Stomach (tissue), 9 donors: ENCODE measurements around the gene ACSF3. TPM values are rescaled to one million over a fixed set of nuclear protein-coding genes. Genes with fewer than 3 reads are reported as not detected.

Experiments
- DNase-seq, 2 donors: peaks; one replicate each; pipeline versions ENCODE4 v3.0.0 to v3.0.0-alpha.2; 2013 to 2019
- H3K27ac ChIP-seq, 5 donors: fragments of 200-600 bp in 4 of 5; sonication (generic) in 4 of 5; one replicate each; pipeline ENCODE4 v1.5.1; 2013 to 2019; ENCODE audit warnings: mild to moderate bottlenecking in 1 of 5, moderate library complexity in 1 of 5
- H3K27me3 ChIP-seq, 3 donors: fragments of 200-600 bp; sonication (generic); one replicate each; pipeline ENCODE4 v1.5.1; 2017 to 2019; ENCODE audit warnings: mixed run types in 1 of 3
- H3K36me3 ChIP-seq, 4 donors: fragments of 200-600 bp; sonication (generic); 1 replicate in 3 of 4; 2 replicates in 1 of 4; pipeline ENCODE4 v1.5.1; 2016 to 2019
- H3K4me1 ChIP-seq, 4 donors: fragments of 200-600 bp; sonication (generic); one replicate each; pipeline ENCODE4 v1.5.1; 2016 to 2019
- H3K4me3 ChIP-seq, 4 donors: fragments of 200-600 bp; sonication (generic) in 3 of 4; one replicate each; pipeline ENCODE4 v1.5.1; 2016 to 2019; ENCODE audit warnings: mild to moderate bottlenecking in 1 of 4
- H3K9me3 ChIP-seq, 4 donors: fragments of 200-600 bp; sonication (generic); one replicate each; pipeline ENCODE4 v1.5.1; 2016 to 2019
- EP300 ChIP-seq: sonication (generic); formaldehyde crosslinking; IDR thresholded peaks from one replicate; pipeline ENCODE4 v1.6.1; 2017; ENCODE audit warnings: antibody characterized with exemption
- POLR2A ChIP-seq, 4 donors: fragments of 450-650 bp; IDR thresholded peaks; one replicate each; pipeline ENCODE4 v1.6.1; 2016; ENCODE audit warnings: antibody characterized with exemption in 4 of 4, control low read depth in 2 of 4, mild to moderate bottlenecking in 1 of 4, moderate library complexity in 1 of 4
- POLR2AphosphoS5 ChIP-seq, 3 donors: sonication (generic); formaldehyde crosslinking; IDR thresholded peaks; one replicate each; pipeline ENCODE4 v1.6.1; 2016; ENCODE audit warnings: antibody characterized with exemption in 3 of 3
- WGBS, 5 donors: extraction: QIAGEN DNeasy Blood & Tissue Kit in 3 of 5; methylation state at CpG; one replicate each; pipeline versions ENCODE4 v1.1.5 to v1.1.7; 2013 to 2018; 5-methylcytosine and 5-hydroxymethylcytosine counted together
- intact Hi-C: fragments of 100-400 bp; cut with DNase I; formaldehyde crosslinking; loops from one replicate; pipeline ENCODE4 v1.15.1; 2023; ENCODE audit warnings: low total_unique reads
- polyA plus RNA-seq, 3 donors: library from polyadenylated mRNA; stranded (reverse); fragments of 200-250 nt; gene quantifications; one replicate each; pipeline ENCODE4 v1.2.3, GENCODE V29; 2013
- total RNA-seq, 5 donors: library from RNA; depleted of rRNA; stranded (reverse); fragments of >200 nt; gene quantifications; one replicate each; pipeline versions ENCODE4 v1.1.0 to v1.2.3, GENCODE V29; 2014 to 2016
- TF ChIP-seq, protein P1 (sequence below), 7 experiments: fragments of 450-650 bp in 4 of 7; fragments of 200-600 bp in 3 of 7; sonication (generic) in 3 of 7; IDR thresholded peaks; one replicate each; pipeline ENCODE4 v1.5.1; 2016 to 2019; ENCODE audit warnings: antibody characterized with exemption in 7 of 7, control low read depth in 2 of 7, mild to moderate bottlenecking in 1 of 7
- donor health status: healthy with polysubstance abuse.
- donor health status: Bipolar disorder and iron deficiency.
- donor health status: healthy.

Gene ACSF3
- total and polyA plus RNA-seq, 8 donors, result 16.9 to 265 (median 30.7) TPM

DNA sequence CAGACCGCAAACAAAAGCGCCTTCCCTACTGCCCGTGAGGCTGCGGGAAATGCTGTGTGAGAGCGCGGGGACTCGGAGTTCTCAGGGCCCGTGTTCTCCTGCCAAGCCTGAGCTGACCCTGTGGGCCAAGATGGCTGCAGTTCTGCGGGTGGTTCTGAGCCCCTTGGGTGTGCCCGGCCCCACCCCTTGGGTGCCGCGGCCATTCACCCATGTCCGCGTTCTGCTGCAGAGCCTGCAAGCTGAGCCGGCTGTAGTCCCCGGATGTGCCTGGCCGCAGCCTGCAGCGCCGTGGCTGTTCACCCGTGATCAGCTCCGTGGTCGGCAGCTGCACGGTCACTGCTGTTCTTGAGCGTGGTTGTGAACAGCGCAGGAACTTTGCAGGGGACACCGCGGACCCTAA lies 20.0 kb downstream of the ACSF3 start:
- WGBS, 5 donors, result 88 to 99% (median 95%) methylated on average over 9 to 27 of the region's 27 CpGs
- no peak for TF ChIP-seq POLR2AphosphoS5 (IDR thresholded peaks at IDR 0.05)
- no peak for TF ChIP-seq POLR2A (IDR thresholded peaks at IDR 0.05)
- TF ChIP-seq, protein P1, sequence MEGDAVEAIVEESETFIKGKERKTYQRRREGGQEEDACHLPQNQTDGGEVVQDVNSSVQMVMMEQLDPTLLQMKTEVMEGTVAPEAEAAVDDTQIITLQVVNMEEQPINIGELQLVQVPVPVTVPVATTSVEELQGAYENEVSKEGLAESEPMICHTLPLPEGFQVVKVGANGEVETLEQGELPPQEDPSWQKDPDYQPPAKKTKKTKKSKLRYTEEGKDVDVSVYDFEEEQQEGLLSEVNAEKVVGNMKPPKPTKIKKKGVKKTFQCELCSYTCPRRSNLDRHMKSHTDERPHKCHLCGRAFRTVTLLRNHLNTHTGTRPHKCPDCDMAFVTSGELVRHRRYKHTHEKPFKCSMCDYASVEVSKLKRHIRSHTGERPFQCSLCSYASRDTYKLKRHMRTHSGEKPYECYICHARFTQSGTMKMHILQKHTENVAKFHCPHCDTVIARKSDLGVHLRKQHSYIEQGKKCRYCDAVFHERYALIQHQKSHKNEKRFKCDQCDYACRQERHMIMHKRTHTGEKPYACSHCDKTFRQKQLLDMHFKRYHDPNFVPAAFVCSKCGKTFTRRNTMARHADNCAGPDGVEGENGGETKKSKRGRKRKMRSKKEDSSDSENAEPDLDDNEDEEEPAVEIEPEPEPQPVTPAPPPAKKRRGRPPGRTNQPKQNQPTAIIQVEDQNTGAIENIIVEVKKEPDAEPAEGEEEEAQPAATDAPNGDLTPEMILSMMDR (IDR thresholded peaks at IDR 0.05), result no peak
- no peak for TF ChIP-seq EP300
- DNase-seq, result no peak
- H3K36me3 ChIP-seq, result peaks cover 47 to 88% (median 83%) of the 10 kb centered on the region in 4 donors
- no peaks in the 10 kb centered on the region for H3K27me3 ChIP-seq
- intact Hi-C loops, result no loop called here
- H3K4me3 ChIP-seq, result no peak overlapping the region
- H3K9me3 ChIP-seq, result no peaks in the 10 kb centered on the region
- H3K27ac ChIP-seq, result no peak overlapping the region
- H3K4me1 ChIP-seq, result peaks cover 5 to 25% (median 10%) of the 10 kb centered on the region in 4 donors

DNA sequence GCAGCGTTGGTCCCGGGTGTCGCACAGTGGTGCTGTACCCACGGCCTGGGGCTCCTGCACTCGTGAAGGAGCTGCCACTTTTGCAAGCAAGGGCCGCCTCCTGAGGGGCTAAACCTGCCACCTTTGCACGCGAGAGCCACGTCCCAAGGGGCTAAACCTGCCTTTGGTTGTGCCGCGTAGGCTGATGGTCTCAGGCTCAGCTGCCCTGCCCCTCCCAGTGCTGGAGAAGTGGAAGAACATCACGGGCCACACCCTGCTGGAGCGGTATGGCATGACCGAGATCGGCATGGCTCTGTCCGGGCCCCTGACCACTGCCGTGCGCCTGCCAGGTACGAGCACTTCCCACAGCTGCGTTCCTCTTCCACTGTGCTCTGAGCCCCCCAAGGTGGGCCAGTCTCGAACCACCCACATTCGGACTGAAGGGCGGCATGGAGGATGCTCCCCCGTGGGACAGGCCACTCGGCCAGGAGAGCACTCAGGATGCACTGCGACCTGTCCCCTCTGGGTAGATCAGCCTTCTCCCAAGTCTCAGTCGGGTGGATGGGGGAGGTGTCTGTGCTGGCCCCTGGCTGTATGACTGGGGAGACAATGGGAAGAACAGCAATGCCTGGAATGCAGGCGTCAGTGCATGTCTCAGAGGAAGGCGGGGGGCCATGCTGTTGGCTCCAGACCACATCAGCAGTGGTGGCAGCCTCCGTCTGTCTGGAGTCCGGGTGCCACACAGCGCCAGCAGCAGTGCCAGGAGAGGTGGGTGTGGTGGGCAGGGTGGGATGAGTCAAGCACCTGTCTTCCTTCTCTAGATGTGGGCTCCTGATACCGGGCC lies 20.7 kb downstream of the ACSF3 start:
- Histone ChIP-seq H3K9me3 (no peaks in the 10 kb centered on the region), H3K4me1 (peaks cover 5 to 25% (median 10%) of the 10 kb centered on the region in 4 donors), H3K27me3 (no peaks in the 10 kb centered on the region), H3K4me3 (peak overlapping the region in 2 of 4 donors; percentile 9 to 16), H3K36me3 (peaks cover 51 to 95% (median 88%) of the 10 kb centered on the region in 4 donors), H3K27ac (peak overlapping the region; percentile 29 to 66 (median 57))
- DNase-seq, result no peak
- intact Hi-C loops, result no loop called here
- WGBS, 5 donors, result 77 to 90% (median 88%) methylated on average over 24 to 33 of the region's 33 CpGs
- TF ChIP-seq, protein P1 (IDR thresholded peaks at IDR 0.05), result no peak
- TF ChIP-seq EP300 (no peak), POLR2A (IDR thresholded peaks at IDR 0.05) (no peak), POLR2AphosphoS5 (IDR thresholded peaks at IDR 0.05) (no peak)

DNA sequence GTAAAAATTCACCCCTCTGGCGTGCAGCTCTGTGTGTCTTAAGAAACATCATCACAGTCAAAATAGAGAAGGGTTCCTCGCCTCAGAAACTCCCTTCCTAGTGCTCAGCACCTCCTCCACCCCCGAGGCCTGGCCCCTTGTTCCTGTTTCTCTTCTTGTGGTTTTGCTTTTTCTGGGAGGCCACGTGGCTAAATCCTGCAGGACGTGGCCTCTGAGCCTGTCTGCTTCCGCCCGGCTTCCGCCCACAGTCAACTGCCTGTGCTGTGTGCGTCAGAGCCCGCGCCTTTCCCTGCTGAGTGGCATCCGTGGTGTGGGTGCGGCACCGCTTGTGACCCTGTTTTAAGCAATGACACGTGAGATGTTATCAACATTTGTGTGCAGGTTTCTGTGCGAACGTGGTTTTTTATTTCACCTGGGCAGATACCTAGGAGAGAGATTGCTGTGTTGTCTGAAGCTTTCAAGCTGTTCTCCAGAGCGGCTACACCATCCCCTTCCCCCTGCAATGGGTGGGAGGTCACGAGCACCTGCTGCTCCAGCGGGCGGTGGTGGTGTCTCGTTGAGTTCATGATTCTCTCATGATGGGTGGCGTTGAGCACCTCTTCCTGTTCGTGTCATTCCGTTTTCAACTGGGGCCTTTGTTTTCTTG lies 21.7 kb downstream of the ACSF3 start:
- peaks cover 5 to 25% (median 10%) of the 10 kb centered on the region in 4 donors for H3K4me1 ChIP-seq
- TF ChIP-seq POLR2AphosphoS5 (IDR thresholded peaks at IDR 0.05), result peak in 2 of 3 donors; percentile 59 to 65
- TF ChIP-seq EP300, result no peak
- H3K9me3 ChIP-seq, result no peaks in the 10 kb centered on the region
- WGBS, 5 donors, result 63 to 74% (median 65%) methylated on average over 25 of the region's 25 CpGs
- intact Hi-C loops, result no loop called here
- H3K4me3 ChIP-seq, result peak overlapping the region in 2 of 4 donors; percentile 10 to 16
- no peaks in the 10 kb centered on the region for H3K27me3 ChIP-seq
- peak; percentile 75 to 86 for DNase-seq
- H3K36me3 ChIP-seq, result peaks cover 59 to 100% (median 94%) of the 10 kb centered on the region in 4 donors
- peak overlapping the region; percentile 29 to 66 (median 57) for H3K27ac ChIP-seq

DNA sequence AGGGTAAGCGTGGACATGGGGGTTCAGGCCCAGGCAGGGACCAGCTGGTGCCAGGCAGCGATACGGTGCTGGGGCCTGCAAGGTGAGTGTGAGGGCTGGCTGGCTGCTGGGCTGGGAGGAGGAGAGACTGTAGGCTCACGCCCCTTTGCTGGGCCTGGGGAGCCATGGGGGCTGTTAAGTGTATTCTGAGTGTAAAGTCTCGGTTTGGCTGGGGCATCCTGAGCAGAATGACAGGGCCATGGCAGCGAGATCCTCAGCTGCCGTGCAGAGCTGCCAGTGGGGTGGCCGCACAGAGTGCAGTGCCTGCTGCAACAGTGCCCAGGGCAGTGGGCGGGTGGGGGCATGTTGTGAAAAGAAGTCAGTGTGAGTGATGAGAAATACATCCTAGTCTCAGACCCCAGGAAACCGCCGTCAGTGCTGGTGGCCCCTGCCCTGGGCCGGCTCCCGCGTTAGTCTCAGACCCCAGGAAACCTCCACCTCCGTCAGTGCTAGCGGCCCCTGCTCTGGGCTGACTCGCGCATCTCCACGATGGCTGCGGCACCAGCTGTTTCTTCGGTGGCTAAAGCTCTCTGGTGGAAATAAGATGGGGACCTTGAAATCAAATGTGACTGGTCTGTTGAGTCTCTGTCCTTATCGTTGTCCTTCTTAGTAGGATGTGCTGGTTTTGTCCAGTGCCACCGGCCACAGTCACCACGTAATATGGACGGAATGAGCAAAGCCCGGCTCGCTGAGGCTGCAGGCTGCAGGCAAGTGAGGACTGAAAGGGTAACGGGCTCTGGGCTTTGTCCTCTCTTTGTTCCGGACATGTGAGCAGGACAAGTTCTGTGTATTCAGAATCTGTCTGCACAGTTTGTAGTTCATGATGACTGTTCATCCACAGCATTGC lies 22.9 kb downstream of the ACSF3 start:
- Histone ChIP-seq H3K36me3 (peaks cover 67 to 100% (median 98%) of the 10 kb centered on the region in 4 donors), H3K27ac (peak overlapping the region in 2 of 5 donors; percentile 59 to 66), H3K4me1 (peaks cover 5 to 25% (median 10%) of the 10 kb centered on the region in 4 donors), H3K27me3 (no peaks in the 10 kb centered on the region), H3K9me3 (no peaks in the 10 kb centered on the region), H3K4me3 (no peak overlapping the region)
- 91 to 94% (median 92%) methylated on average over 25 to 29 of the region's 29 CpGs for WGBS, 5 donors
- intact Hi-C loops, result no loop called here
- TF ChIP-seq POLR2A (IDR thresholded peaks at IDR 0.05), result no peak
- TF ChIP-seq, protein P1 (IDR thresholded peaks at IDR 0.05), result no peak
- no peak for TF ChIP-seq EP300
- TF ChIP-seq POLR2AphosphoS5 (IDR thresholded peaks at IDR 0.05), result no peak
- DNase-seq, result no peak
